Stimulated activated CD8-positive, alpha-beta memory T cell treated with anti-CD3 and anti-CD28 coated beads, Interleukin-7, amount 100 ng/mL, for 4 hours (primary cell): Measurements from ENCODE around the gene ABCC3.

Experiments
- DNase-seq, 2 donors: peaks; one replicate each; pipeline ENCODE4 v3.0.0-alpha.2; 2020; ENCODE audit warnings: low read depth in 2 of 2

The ABCC3 gene

GRCh38 chr17:50683434-50684287 is 49.0 kb downstream of the ABCC3 start:
- DNase-seq: no peak

- no peak for DNase-seq
Observed at GRCh38 chr17:50684288-50684611, 49.6 kb downstream of the ABCC3 start.

- no peak for DNase-seq
Observed at GRCh38 chr17:50684612-50685333, 50.1 kb downstream of the ABCC3 start.

GRCh38 chr17:50685334-50685665 is 50.6 kb downstream of the ABCC3 start:
- no peak for DNase-seq

- no peak for DNase-seq
Observed at GRCh38 chr17:50685691-50686493, 51.2 kb downstream of the ABCC3 start.

- no peak for DNase-seq
Observed at GRCh38 chr17:50686494-50687199, 52.0 kb downstream of the ABCC3 start.

- DNase-seq: no peak
Observed at GRCh38 chr17:50687200-50688066, 52.8 kb downstream of the ABCC3 start.

GRCh38 chr17:50688245-50688644 is 53.6 kb downstream of the ABCC3 start:
- no peak for DNase-seq

GRCh38 chr17:50689251-50689650 is 54.6 kb downstream of the ABCC3 start:
- no peak for DNase-seq

GRCh38 chr17:50689956-50690886 is 55.5 kb downstream of the ABCC3 start:
- DNase-seq: no peak

- no peak for DNase-seq
Observed at GRCh38 chr17:50690887-50691549, 56.3 kb downstream of the ABCC3 start.

- no peak for DNase-seq
Observed at GRCh38 chr17:50691550-50692447, 57.1 kb downstream of the ABCC3 start.

GRCh38 chr17:50692448-50693035 is 57.9 kb downstream of the ABCC3 start:
- DNase-seq: no peak

- no peak for DNase-seq
Observed at GRCh38 chr17:50693036-50693682, 58.5 kb downstream of the ABCC3 start.

GRCh38 chr17:50696365-50696879 is 61.7 kb downstream of the ABCC3 start:
- DNase-seq: no peak

- DNase-seq: no peak
Observed at GRCh38 chr17:50697062-50697461, 62.4 kb downstream of the ABCC3 start.

- no peak for DNase-seq
Observed at GRCh38 chr17:50697663-50698272, 63.1 kb downstream of the ABCC3 start.
